ENCODE data around the gene DDX20.

The DDX20 gene, protein sequence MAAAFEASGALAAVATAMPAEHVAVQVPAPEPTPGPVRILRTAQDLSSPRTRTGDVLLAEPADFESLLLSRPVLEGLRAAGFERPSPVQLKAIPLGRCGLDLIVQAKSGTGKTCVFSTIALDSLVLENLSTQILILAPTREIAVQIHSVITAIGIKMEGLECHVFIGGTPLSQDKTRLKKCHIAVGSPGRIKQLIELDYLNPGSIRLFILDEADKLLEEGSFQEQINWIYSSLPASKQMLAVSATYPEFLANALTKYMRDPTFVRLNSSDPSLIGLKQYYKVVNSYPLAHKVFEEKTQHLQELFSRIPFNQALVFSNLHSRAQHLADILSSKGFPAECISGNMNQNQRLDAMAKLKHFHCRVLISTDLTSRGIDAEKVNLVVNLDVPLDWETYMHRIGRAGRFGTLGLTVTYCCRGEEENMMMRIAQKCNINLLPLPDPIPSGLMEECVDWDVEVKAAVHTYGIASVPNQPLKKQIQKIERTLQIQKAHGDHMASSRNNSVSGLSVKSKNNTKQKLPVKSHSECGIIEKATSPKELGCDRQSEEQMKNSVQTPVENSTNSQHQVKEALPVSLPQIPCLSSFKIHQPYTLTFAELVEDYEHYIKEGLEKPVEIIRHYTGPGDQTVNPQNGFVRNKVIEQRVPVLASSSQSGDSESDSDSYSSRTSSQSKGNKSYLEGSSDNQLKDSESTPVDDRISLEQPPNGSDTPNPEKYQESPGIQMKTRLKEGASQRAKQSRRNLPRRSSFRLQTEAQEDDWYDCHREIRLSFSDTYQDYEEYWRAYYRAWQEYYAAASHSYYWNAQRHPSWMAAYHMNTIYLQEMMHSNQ

DNA sequence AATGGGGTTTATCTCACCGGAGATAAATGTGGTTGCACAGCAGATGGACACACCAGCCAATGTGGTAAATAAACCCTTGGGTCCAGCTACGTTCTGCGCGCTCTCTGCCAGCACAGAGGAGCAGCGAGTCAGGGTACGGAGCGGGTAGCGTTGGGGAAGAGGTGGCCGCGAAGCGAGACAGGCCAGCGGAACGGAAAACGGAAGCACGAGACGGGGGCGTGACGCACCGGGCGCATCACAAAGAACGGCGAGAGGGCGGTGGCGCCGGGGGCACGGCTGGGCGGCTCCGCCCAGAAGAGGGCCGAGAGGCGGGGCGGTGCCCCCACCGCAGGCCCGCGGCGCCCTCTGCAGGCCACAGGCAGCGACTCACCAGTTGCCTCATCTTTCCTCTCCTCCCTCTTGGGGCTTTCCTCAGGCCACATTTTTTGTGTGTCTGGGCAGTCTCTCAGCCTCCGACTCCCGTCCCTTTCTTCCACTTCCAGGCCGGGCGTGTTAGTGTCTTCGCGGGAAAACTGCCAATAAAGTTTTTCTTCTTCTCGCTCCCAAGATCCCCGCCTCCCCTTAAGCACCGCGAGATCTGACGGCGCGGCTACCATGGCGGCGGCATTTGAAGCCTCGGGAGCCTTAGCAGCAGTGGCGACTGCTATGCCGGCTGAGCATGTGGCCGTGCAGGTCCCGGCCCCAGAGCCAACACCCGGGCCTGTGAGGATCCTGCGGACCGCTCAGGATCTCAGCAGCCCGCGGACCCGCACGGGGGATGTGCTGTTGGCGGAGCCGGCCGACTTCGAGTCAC, at the start of gene DDX20:
TSS of gene DDX20 (plus strand) at position 571 of the 793 bp plus-strand sequence. CDS start at position 595, 24 bp downstream.
- DNase-seq: peak; percentile 95

DNA sequence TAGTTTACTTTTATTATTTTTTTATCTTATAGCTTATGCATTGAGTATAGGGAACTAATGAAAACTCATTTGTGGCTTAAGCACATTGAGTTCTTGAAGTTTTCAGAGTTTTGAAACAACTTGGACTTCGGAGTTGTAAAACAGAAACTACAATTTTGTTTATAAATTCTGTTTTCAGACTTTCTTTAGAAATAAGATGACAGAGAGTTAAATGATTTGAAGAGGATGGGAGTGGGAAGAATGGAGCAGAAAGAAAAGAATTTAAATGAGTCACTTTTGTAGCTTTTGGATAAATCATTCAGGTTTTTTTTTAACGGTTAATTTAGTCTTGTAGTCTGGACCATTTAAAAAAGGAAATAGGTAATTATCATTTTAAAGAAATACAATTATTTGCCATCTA, 48.8 kb upstream of the DDX20 start:
- DNase-seq: no peak

DNA sequence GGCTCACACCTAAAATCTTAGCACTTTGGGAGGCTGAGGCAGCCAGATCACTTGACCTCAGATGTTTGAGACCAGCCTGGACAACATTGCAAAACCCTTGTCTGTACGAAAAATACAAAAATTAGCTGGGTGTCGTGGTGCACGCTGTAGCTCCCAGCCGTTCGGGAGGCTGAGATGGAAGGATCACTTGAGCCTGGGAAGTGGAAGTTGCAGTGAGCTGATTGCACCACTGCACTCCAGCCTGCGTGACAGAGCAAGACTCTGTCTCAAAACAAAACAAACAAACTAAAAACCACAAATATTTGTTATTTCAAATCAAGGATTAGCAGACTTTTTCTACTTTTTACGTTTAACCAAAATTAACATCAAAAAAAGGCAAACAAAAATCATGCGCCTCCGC, 47.8 kb upstream of the DDX20 start:
- DNase-seq: no peak

DNA sequence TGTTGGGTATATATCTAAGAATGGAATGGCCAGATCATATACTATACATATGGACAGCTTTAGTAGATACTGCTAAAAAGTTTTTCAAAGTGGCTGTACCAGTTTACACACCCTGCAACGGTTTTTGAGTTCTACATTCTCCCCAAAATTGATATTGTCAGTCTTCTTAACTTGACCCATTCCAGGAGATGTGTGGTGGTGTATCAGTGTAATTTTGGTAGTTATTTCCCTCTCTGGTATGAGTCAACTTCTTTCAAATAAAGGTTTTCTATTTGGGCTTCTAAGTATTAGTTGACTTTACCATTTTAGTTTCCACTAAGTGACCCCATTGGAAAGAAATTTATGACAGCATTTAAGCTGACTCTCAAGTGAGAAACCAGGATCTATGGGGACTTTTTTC, 45.7 kb upstream of the DDX20 start:
- DNase-seq: no peak

DNA sequence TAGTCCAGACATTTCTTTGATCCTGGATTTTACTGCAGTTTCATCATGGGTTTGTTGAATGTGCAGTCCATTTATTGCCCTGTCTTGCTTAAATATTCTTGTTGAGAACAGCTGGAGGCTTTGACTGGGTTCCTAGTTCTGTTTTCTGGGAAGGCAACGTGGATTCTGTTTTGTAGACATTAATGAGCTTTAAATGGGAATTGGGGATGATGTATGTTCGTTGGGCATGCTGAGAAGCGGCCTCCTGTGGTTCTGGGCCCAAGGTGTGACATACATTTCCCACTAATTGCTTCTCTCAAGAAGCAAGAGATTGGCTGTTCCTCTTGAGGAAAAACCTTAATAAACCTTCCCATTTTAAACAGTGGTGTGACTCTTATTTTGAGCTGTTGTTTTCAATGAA, 39.4 kb upstream of the DDX20 start:
- DNase-seq: no peak

DNA sequence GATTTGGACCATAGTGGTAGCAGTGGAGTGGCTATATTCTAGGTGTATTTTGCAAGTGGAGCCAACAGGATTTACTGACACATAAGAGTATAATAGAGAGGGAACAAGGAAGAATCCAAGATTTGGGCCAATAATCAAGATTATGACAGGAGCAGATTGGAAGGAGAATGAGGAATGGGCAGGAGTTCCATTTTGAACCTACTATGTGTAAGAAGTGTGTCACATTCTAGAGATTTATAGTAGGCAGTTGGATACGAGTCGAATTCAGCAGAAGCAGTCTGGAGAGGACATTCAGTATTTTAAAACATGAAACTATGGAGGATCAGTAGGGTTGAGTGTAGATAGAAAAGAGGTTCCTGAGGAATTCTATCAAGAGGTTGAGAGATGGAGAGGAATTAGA, 38.3 kb upstream of the DDX20 start:
- no peak for DNase-seq

DNA sequence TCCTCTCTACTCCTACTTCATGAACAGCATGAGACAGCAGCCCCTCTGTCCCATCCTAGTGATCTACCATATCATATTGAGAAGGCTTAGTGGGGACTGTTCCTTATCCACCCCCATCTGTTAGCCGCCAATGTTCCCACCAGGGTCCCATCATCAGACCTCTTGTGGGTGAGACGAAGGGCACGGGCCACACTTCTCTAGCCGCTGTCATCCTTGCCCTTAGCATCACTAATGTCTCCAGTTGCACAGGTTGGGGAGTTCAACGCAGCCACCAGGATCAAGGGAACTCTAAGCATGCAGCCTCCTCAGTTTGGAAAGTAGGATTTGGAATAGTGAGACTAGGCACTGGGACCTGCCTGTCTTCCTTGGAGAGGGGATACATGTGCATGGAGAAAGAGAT, 36.6 kb upstream of the DDX20 start:
- no peak for DNase-seq

DNA sequence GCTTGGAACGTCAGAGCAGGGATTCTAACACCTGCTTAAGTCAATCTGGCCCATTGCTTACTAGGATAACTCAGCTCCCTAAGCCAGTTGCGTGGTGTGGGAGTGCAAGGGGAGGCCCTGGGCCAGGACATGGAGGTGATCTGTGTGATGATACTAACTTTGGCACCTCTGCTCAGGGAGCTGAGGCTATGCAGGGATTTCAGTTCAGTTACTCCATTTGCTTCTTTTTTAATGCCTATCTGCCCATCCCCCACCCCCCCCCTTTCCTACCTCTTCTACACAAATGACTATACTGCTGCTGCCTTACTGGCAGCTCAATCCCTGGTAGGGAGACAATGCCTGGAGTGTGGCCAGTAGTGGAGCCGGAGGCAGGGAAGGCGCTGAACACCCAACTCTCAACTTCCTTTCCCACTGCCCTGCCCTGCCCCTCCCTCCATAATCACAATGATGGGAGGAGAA, 36.0 kb upstream of the DDX20 start:
- DNase-seq: no peak

DNA sequence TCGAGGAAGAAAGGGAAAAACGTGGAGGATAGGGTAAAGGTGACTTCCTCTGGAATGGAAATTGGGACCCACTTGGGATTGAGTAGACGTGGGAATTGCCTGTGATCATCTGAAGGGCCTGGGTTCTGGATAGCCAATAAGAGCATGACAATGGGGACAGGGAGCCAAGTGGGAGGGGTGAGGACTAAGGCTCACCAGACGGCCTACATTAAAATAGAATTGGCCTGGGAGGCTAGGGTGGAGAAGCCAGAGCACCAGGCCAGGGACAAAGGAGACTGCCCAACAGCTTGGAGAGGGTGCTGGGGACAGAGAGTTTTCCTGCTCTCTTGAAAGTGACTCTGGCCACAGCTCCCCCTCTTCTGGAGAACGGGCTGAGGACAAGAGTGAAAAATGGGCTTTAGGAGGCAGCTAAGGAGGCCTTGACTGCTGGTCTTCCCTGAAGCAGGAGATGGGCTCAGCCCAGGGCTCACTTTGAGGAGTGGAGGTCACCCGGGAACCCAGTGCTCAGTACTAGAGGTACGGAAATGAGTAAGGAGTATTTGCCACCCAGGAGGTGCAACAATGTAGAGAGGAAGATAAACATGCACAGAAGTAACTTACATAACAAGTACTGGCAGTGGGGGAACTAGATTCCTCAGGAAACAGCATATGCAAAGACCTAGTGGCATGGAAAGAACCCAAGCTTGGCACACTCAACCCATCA, 35.3 kb upstream of the DDX20 start:
- DNase-seq: no peak

DNA sequence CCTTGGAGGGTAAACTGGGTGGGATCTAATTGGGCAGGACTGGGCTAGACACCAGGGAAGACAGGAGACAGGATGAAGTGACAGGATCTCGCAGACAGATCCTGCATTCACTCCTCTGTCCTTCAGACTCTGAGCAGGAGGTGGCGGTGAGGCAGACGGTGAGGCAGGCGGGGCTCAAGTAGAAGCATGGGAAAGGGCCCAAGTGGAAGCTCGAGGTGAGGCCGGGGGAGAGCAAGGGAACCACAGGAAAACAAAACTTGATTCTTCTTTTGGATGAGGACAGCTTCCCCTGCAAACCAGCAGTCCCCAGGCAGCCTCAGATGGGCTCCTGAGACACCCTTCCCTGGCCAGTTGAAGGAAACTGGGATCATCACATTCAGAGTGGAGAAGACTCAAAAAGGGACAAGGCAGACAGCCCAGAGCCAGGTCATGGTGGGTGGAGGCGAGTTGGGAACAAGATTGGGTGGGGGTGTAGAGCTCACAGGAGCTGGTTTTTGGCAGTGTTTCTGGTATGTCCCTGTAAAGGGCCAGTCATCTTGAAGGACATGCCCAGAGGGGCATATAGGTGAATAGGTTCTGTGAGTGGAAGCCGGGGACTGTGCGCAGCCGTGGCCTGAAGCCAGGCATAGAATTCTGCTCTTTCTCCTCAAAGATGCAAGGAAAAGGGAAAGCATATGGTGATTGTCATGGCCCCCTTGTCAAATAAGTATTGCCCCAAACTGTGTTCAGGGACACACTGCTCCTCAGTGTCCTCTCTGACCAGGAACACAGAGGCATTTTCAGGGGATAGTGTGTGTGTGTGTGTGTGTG, 34.5 kb upstream of the DDX20 start:
- no peak for DNase-seq

DNA sequence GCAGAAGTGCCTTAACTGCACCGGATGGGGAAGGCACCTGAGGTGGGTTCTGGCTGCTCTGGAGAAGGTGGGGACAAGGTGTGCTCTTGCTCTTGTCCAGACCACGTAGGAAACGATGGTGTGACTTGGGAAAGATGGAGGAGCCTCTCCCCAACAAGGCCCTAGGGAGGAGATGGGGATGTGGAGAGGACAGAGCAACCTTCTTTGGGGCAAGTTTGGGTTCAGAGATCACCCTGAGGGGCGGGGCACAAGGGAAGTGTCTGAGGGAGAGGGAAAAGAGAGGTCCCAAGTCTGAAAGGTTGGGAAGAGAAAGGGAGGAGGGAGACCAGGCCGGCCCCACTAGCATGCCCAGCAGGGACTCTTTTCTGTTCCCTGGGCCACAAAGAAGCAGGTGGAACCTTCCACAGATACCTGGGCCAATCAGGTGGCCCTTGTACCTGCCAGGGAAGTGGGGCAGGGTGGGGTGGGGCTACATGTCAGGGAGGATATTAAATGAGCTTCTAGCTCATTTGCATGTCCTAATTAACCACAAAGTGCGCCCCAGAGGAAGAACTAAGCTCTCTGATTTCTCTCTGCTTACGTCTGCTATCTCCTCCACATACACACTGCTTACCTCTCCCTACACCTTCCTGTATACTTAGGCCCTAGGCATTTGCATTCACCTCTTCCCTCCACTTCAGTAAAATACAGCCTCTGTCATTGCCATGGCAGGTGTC, 32.5 kb upstream of the DDX20 start:
- no peak for DNase-seq

DNA sequence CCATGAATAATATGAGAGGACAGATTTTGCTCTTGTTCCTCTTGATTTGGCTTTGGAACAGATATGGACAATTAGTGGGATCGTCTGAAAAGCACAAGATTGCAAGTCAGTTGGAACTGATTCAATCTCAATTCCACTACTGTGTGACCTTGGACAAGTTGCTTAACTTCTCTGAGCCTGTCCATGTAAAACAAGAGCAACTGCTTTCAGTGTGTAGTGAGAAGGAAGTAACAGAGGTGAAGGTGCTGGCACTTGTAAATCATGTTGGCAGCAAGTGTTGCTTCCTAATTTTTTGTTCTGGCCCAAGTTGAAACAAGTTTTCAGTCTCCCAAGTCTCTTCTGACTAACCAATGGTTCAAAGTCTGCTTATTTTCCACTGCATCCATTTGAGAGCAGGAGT, 31.8 kb upstream of the DDX20 start:
- no peak for DNase-seq

DNA sequence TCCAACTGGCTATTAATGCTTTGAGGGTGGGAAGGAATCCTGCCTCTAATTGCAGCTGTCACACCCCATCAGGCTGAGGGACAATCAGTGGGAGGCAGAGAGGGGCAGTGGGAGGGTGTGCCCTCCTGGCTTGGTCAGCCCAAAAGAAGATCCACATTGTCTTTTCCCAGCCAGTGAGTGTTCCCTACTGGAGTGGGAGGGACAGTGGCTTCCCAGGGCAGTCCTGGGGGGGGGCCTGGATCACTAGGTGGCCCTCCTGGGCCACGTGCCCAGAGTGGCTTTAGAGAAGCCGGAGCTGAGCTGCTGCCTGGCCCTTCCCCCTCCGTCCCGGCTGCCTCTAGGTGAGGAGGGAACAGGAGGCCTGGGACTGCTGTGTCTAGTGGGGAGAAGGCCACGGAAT, 30.5 kb upstream of the DDX20 start:
- no peak for DNase-seq

DNA sequence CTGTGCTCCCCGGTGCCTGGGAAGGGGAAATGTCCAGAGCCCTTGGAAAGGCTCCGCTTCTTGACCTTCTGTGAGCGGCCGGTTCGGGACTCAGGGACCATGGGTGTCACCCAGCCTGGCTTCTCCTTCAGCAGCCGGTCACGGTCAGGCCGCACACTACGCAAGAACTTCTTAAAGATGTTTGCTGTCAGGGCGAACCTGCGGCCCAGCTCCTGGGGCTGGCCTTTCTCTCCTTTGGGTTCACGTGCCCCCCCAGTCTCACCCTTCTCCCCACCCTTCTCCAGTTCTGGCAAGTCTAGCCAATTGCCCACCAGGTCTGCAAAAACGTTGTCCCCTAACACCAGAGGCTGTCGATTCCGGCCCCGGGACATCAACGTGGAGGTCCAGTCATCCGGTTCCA, 28.6 kb upstream of the DDX20 start:
- no peak for DNase-seq

DNA sequence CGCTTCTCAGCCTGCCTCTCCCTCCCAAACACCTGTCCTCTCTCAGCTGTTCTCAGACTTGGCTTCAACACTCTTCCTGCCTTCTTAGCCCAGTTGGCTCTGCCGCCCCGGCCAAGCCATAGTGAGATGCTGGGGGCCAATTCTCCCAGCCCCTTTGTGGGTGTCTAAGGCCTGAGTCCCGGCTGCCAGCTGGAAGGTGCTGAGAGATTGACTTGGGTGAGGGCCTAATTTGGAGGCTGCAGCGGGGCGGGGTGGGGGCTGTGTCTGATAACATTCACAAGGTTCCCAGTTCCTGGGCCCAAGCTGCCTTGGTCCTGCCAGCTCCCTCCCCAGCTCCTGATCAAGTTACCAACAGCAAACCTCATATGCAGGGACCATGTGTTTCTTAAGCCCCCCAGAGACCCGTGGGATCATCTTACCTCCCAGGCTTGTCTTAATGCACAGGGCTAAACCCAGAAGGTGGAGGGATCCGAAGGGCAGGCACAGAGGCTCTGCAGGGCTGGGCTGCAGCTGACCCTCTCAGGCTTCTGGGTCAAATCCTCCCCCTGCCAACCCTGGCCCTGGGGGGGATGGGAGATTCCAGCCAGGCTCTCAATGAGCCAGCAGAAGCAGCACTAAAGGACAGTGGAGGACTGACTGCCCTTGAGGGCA, 26.3 kb upstream of the DDX20 start:
- DNase-seq: no peak

DNA sequence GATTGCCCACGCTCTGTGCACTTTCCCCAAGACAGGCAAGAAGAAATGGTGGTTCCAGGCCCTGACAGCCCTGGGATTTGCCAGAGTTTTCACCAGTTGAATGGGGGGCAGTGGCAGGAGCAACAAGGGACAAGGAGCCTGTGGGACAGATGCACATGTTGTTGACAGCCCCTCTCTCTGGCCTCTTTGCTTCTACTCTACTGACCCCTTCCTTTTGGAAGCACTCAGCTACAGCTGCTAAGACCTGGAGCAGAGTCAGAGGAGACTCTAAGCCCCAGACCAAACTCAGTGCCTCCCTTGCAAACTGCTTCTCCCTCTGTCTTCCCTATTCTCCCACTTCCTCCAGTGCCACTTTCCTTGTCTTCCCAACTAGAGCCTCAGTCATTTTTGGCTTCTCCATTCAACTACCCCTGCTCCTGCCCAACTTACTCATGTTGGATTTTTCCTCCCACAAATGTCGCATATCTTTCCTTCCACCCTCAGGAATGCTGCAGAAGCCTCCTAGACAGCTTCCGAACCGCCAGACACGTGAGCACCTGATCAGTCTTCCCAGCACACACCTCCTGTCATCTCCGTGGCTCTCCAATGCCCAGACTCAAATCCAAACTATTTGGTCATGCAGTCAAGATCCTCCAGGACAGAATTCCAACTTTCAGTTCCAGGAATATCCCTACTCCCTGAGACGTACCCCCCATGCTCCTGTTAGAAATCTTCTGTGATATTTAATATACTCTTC, 25.6 kb upstream of the DDX20 start:
- DNase-seq: no peak

DNA sequence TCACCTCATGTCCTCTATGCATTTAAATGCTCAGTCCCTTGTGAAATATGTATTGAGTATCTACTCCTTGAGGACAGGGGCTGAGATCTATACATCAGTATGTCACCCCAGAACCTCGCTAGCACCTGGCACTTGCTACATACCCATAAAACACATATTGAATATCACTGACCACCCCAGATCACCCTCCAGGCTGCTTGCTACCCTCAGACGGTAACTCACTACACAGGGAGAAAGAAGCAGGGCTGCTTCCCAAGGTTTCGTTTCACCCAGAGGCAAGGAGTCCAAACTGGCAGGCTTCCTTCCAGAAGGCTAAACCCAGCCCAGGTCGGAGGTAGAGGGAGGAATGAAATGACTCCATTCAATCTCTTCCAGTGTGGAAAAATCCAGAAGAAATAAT, 25.0 kb upstream of the DDX20 start:
- no peak for DNase-seq

DNA sequence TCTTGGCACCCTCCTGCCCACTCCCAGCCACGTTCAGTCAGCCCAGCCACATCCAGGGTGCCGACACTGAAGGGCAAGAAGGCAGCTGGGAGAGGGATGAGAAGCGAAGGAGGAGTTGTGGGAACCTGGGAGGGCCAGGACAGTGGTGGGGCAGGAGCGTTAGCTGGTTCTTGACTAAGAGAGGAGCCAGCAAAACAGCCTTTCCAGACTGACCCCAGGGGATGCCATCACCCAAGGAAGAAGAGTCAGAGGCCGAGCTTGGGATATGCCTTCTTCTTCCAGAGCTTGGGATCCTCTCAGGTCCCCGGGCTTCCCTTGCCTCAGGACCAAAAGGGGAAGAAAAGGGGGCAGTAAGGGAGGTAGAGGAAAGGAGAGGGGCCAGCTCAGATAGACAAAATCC, 23.7 kb upstream of the DDX20 start:
- DNase-seq: no peak

DNA sequence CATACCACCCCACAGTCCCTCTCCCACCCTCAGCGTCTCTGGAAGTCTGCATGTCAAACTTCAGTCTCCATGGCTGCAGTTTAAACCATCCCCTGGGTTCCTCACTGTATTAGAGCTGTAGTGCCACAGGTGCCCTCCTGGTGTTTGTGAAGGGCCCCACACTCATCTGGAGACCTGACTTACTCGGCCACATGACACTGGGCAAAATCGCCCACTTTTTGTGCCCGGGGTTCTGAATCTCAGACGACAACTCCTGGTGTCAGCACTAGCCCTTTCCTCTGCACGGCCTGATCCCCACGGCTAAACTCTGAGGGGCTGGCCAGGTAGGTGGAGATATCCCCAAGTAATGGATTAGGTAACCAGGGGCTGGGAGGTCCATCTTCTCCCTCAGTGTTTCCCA, 23.0 kb upstream of the DDX20 start:
- no peak for DNase-seq
